Stomach (tissue), 4 donors: Measurements from ENCODE around the gene SKOR2.

Experiments
- EP300 ChIP-seq: sonication (generic); formaldehyde crosslinking; IDR thresholded peaks from one replicate; pipeline ENCODE4 v1.6.1; 2017; ENCODE audit warnings: antibody characterized with exemption
- POLR2A ChIP-seq, 4 donors: fragments of 450-650 bp; IDR thresholded peaks; one replicate each; pipeline ENCODE4 v1.6.1; 2016; ENCODE audit warnings: antibody characterized with exemption in 4 of 4, control low read depth in 2 of 4, mild to moderate bottlenecking in 1 of 4, moderate library complexity in 1 of 4
- POLR2AphosphoS5 ChIP-seq, 3 donors: sonication (generic); formaldehyde crosslinking; IDR thresholded peaks; one replicate each; pipeline ENCODE4 v1.6.1; 2016; ENCODE audit warnings: antibody characterized with exemption in 3 of 3
- TF ChIP-seq, protein P1 (sequence below), 7 experiments: fragments of 450-650 bp in 4 of 7; fragments of 200-600 bp in 3 of 7; sonication (generic) in 3 of 7; IDR thresholded peaks; one replicate each; pipeline ENCODE4 v1.5.1; 2016 to 2019; ENCODE audit warnings: antibody characterized with exemption in 7 of 7, control low read depth in 2 of 7, mild to moderate bottlenecking in 1 of 7

DNA sequence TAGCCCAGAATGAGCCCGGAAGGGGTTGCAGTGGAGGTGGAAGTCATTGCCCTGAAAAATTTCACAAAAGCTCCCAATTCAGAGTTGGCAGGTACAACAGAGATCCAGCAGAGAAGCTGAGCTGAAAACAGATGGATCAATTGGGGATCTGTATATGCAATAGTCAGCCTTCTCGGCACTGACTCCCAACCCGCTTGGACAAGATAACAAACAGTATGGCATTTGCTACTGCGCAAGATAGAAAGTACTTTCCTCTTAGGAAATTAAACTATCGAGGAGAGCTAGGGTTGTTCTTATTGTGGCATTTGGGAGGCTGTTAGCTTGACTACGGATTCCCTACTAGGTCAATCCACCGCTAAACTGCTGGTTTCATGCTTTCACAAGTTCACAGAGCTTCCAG is 63.7 kb downstream of the SKOR2 start:
- TF ChIP-seq POLR2AphosphoS5 (IDR thresholded peaks at IDR 0.05) = no peak
- TF ChIP-seq, protein P1, sequence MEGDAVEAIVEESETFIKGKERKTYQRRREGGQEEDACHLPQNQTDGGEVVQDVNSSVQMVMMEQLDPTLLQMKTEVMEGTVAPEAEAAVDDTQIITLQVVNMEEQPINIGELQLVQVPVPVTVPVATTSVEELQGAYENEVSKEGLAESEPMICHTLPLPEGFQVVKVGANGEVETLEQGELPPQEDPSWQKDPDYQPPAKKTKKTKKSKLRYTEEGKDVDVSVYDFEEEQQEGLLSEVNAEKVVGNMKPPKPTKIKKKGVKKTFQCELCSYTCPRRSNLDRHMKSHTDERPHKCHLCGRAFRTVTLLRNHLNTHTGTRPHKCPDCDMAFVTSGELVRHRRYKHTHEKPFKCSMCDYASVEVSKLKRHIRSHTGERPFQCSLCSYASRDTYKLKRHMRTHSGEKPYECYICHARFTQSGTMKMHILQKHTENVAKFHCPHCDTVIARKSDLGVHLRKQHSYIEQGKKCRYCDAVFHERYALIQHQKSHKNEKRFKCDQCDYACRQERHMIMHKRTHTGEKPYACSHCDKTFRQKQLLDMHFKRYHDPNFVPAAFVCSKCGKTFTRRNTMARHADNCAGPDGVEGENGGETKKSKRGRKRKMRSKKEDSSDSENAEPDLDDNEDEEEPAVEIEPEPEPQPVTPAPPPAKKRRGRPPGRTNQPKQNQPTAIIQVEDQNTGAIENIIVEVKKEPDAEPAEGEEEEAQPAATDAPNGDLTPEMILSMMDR (IDR thresholded peaks at IDR 0.05) = no peak
- no peak for TF ChIP-seq POLR2A (IDR thresholded peaks at IDR 0.05)
- no peak for TF ChIP-seq EP300
